ENCODE results near the gene TBC1D23.

The TBC1D23 gene

GRCh38 chr3:100354850-100355249 is 94.1 kb downstream of the TBC1D23 start:
- DNase-seq: no peak

DNA sequence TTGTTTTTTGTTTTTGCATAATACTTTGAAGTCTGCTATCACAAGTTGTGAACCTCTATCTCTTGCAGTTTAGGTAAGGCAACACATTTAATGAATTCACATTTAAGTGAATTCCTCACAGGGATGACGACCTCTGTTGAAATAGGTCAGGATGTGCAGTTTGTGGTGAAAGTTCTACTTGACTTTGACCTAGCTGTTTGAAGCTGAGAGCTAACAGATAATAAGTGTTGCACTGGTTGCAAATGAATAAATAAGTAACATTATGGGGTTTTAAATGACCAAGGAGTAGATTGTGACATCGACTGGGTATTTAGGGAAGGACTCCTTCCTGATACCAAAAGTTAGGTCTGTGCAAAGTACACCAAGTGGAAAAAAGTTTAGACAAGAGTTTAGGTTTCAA is 97.6 kb downstream of the TBC1D23 start:
- DNase-seq: no peak

DNA sequence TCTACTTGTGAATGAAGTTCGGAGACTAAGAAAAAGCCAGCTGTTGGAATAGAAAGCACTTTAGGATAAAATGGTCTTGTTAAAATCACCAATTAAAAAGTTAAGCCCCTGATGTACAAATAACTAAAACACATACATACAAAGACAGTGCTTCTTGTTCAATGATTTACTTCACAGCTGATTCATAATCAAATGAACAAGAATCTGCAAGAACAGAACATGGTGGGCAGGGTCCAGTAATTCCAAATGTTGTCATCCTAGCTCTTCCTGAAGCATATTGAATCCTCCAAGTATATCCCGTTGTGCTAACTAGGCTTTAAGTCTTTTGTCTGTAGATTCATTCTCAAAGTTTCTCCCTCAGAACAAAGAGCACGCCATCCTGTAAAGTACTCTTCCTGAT is 98.2 kb downstream of the TBC1D23 start:
- DNase-seq: no peak

DNA sequence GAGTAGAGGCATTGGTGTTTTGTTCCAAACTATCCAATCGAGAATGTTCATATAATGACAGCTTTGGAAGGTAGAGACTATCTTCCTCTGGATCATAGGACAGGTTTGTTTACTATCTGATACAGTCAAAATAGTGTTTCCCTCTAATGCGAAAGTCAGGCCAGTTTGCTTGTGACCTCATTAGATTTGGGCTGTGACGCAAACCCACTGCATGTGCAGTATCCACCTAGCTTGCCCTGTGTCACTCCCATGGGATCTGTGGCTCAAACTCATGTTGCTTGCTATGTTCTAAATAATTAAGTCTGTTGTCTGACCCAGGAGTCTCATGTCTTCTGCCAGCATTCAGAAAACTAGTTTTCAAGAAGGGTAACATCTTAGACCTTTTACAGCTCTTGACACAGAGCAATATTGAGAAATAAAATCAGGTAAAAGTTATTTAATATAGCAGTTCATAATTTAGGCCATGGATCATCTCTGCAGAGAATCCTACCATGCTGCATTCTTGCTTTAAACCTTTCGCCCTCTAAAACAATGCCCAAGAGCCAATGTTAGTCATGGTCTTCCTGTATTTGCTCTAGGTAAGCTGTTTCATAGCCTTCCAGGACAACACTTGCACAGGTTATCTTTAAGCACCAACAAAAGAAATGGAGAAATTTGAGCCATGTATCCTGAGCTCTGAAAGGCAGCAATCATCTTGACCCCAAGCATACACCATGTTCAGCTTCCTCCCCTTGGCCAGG is 100.1 kb downstream of the TBC1D23 start:
- no peak for DNase-seq

DNA sequence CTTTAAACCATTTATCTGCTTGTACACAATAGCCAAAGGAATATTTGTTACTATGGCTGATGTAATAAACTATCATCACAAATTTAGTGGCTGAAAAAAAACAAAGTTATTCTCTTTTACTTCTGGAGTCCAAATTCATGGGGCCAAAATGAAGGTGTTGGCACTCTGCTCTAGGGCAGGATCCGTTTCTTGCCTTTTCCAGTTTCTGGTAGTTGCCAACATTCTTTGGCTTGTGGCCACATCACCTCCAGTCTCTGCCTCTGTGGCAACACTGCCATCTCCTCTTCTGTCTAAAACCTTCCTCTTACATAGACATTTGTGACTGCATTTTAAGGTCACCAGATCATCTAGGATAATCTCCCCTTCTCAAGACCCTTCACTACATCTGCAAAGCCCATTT is 101.1 kb downstream of the TBC1D23 start:
- DNase-seq: no peak

- no peak for DNase-seq
Measured at GRCh38 chr3:100364421-100364820, 103.6 kb downstream of the TBC1D23 start.

GRCh38 chr3:100366424-100366823 is 105.6 kb downstream of the TBC1D23 start:
- no peak for DNase-seq

GRCh38 chr3:100368441-100368840 is 107.6 kb downstream of the TBC1D23 start:
- no peak for DNase-seq

- no peak for DNase-seq
Measured at GRCh38 chr3:100370756-100371155, 110.0 kb downstream of the TBC1D23 start.

- DNase-seq: no peak
Measured at GRCh38 chr3:100374521-100374920, 113.7 kb downstream of the TBC1D23 start.

All from T-helper 1 cell (primary cell).